GM18505 (cell line): ENCODE data around the gene DHTKD1.
"Not testable (repeated sequence)": the region's sequence is repeated elsewhere in the genome, so short reads cannot be mapped to it uniquely, and the experiment has no call there.

Source experiments
- ATAC-seq: cut with Tn5 transposase; IDR thresholded peaks from one replicate; pipeline ENCODE4 v1.9.1; 2021; ENCODE audit not compliant: unreplicated experiment
- POLR2A ChIP-seq: IDR thresholded peaks from 4 replicates; pipeline ENCODE4 v1.6.1; 2011; ENCODE audit warnings: borderline replicate concordance; ENCODE audit not compliant: insufficient read depth, insufficient read length; ENCODE audit errors: extremely low read depth

Gene DHTKD1

GRCh38 chr10:12135631-12136030 lies 66.9 kb downstream of the DHTKD1 start:
- no peak for TF ChIP-seq POLR2A
- ATAC-seq, result no peak

GRCh38 chr10:12140038-12140437 lies 71.3 kb downstream of the DHTKD1 start:
- TF ChIP-seq POLR2A, result no peak
- no peak for ATAC-seq

GRCh38 chr10:12144538-12144937 lies 75.8 kb downstream of the DHTKD1 start:
- no peak for TF ChIP-seq POLR2A
- no peak for ATAC-seq

- no peak for TF ChIP-seq POLR2A
- no peak for ATAC-seq
Observed at GRCh38 chr10:12150163-12150562, 81.4 kb downstream of the DHTKD1 start.

GRCh38 chr10:12154516-12154915 lies 85.8 kb downstream of the DHTKD1 start:
- no peak for TF ChIP-seq POLR2A
- ATAC-seq, result no peak

GRCh38 chr10:12156367-12157123 lies 87.8 kb downstream of the DHTKD1 start:
- no peak for ATAC-seq
- no peak for TF ChIP-seq POLR2A

GRCh38 chr10:12158111-12158510 lies 89.4 kb downstream of the DHTKD1 start:
- TF ChIP-seq POLR2A, result no peak

GRCh38 chr10:12160664-12161063 lies 91.9 kb downstream of the DHTKD1 start:
- no peak for ATAC-seq
- no peak for TF ChIP-seq POLR2A

More at GRCh38 chr10:12158111-12158510, 89.4 kb downstream of the DHTKD1 start:
- ATAC-seq, result no peak

- TF ChIP-seq POLR2A, result no peak
- ATAC-seq, result no peak
Observed at GRCh38 chr10:12162927-12163326, 94.2 kb downstream of the DHTKD1 start.

- TF ChIP-seq POLR2A, result no peak
- no peak for ATAC-seq
Observed at GRCh38 chr10:12164085-12164484, 95.3 kb downstream of the DHTKD1 start.

GRCh38 chr10:12165036-12165435 lies 96.3 kb downstream of the DHTKD1 start:
- TF ChIP-seq POLR2A, result no peak
- ATAC-seq, result no peak

- ATAC-seq, result no peak
- no peak for TF ChIP-seq POLR2A
Observed at GRCh38 chr10:12165999-12166775, 97.4 kb downstream of the DHTKD1 start.

- ATAC-seq, result not testable (repeated sequence)
Observed at GRCh38 chr10:12171512-12171911, 102.8 kb downstream of the DHTKD1 start.
